ENCODE data around the gene IPCEF1. TPM values are rescaled to one million over a fixed set of nuclear protein-coding genes. Genes with fewer than 3 reads are reported as not detected.
"Not testable (repeated sequence)": the region's sequence is repeated elsewhere in the genome, so short reads cannot be mapped to it uniquely, and the experiment has no call there.

The IPCEF1 gene
- total and polyA plus RNA-seq, 7 donors: 0.03 to 0.46 (median 0.24) TPM

- Histone ChIP-seq H3K27me3 (ENCODE audit: insufficient read depth in 3 of 3, low read length in 2 of 3) (peaks cover 0 to 4% (median 0%) of the 10 kb centered on the region in 3 donors), H3K9me3 (no peaks in the 10 kb centered on the region), H3K36me3 (ENCODE audit: insufficient read depth in 1 of 2, low read depth in 1 of 2) (no peaks in the 10 kb centered on the region), H3K4me1 (no peaks in the 10 kb centered on the region), H3K4me3 (no peak overlapping the region), H3K27ac (no peak overlapping the region)
- ATAC-seq: no peak
- intact Hi-C loops (cut with DNase I): no loop called here
- DNase-seq: no peak
- no peak for TF ChIP-seq CTCF (IDR thresholded peaks at IDR 0.05)
- 63 to 69% (median 67%) methylated on average over 16 of the region's 16 CpGs for WGBS, 3 donors
Measured at GRCh38 chr6:154343473-154344308, 12.9 kb downstream of the IPCEF1 start.

- Histone ChIP-seq H3K4me1 (no peaks in the 10 kb centered on the region), H3K4me3 (no peak overlapping the region), H3K36me3 (ENCODE audit: insufficient read depth in 1 of 2, low read depth in 1 of 2) (no peaks in the 10 kb centered on the region), H3K27ac (no peak overlapping the region), H3K9me3 (no peaks in the 10 kb centered on the region), H3K27me3 (ENCODE audit: insufficient read depth in 3 of 3, low read length in 2 of 3) (peaks cover 0 to 4% (median 0%) of the 10 kb centered on the region in 3 donors)
- DNase-seq (no peak), ATAC-seq (no peak)
- no peak for TF ChIP-seq CTCF (IDR thresholded peaks at IDR 0.05)
- intact Hi-C loops (cut with DNase I): no loop called here
- WGBS, 3 donors: 58 to 65% (median 65%) methylated on average over 5 of the region's 5 CpGs
Measured at GRCh38 chr6:154341871-154342270, 14.7 kb downstream of the IPCEF1 start.

GRCh38 chr6:154341336-154341735 lies 15.3 kb downstream of the IPCEF1 start:
- no peaks in the 10 kb centered on the region for H3K4me1 ChIP-seq
- DNase-seq (no peak), ATAC-seq (no peak)
- 25 to 38% (median 28%) methylated on average over 4 of the region's 4 CpGs for WGBS, 3 donors
- H3K4me3 ChIP-seq: no peak overlapping the region
- TF ChIP-seq CTCF (IDR thresholded peaks at IDR 0.05): no peak
- H3K9me3 ChIP-seq: no peaks in the 10 kb centered on the region
- H3K36me3 ChIP-seq (ENCODE audit: insufficient read depth in 1 of 2, low read depth in 1 of 2): no peaks in the 10 kb centered on the region
- intact Hi-C loops (cut with DNase I): no loop called here
- H3K27me3 ChIP-seq (ENCODE audit: insufficient read depth in 3 of 3, low read length in 2 of 3): no peaks in the 10 kb centered on the region
- H3K27ac ChIP-seq: no peak overlapping the region

GRCh38 chr6:154337406-154338005 lies 19.1 kb downstream of the IPCEF1 start:
- intact Hi-C loops (cut with DNase I): no loop called here
- ATAC-seq (no peak), DNase-seq (no peak)
- Histone ChIP-seq H3K36me3 (ENCODE audit: insufficient read depth in 1 of 2, low read depth in 1 of 2) (no peaks in the 10 kb centered on the region), H3K27ac (no peak overlapping the region), H3K9me3 (no peaks in the 10 kb centered on the region), H3K4me3 (no peak overlapping the region), H3K4me1 (no peaks in the 10 kb centered on the region), H3K27me3 (ENCODE audit: insufficient read depth in 3 of 3, low read length in 2 of 3) (no peaks in the 10 kb centered on the region)
- no peak for TF ChIP-seq CTCF (IDR thresholded peaks at IDR 0.05)
- WGBS, 3 donors: 82 to 89% (median 85%) methylated on average over 4 of the region's 4 CpGs

GRCh38 chr6:154334147-154334546 lies 22.5 kb downstream of the IPCEF1 start:
- ATAC-seq; DNase-seq; H3K36me3 ChIP-seq (ENCODE audit: insufficient read depth in 1 of 2, low read depth in 1 of 2); intact Hi-C loops (cut with DNase I); H3K27ac ChIP-seq; H3K4me3 ChIP-seq; H3K9me3 ChIP-seq; H3K4me1 ChIP-seq; H3K27me3 ChIP-seq (ENCODE audit: insufficient read depth in 3 of 3, low read length in 2 of 3): not testable (repeated sequence)
- WGBS, 3 donors: 97% methylated on average over 1 of the region's 1 CpG
